Measurements from ENCODE around the gene PER2. TPM values are rescaled to one million over a fixed set of nuclear protein-coding genes. Genes with fewer than 3 reads are reported as not detected.

The PER2 gene
- total and polyA plus RNA-seq, 2 of the 13 experiments (the other 11 are each of a cell fraction or from before 2014, with no cell fraction given), result 5.1 to 9.4 TPM

GRCh38 chr2:238203094-238203972, 85.1 kb downstream of the PER2 start, which contains the start of gene ILKAP (continued):
- TF ChIP-seq ZNF800 (CRISPR knock-in tag; IDR thresholded peaks at IDR 0.05) (0 out of 2 replicates have a peak, but pooled peaks have one; percentile 32), XBP1 (CRISPR knock-in tag; IDR thresholded peaks at IDR 0.05) (no peak), ZNF775 (CRISPR knock-in tag; IDR thresholded peaks at IDR 0.05; ENCODE audit: borderline replicate concordance) (no peak), ELK4 (CRISPR knock-in tag; IDR thresholded peaks at IDR 0.05; ENCODE audit: borderline replicate concordance) (no peak), ZNF546 (CRISPR knock-in tag; conservative IDR thresholded peaks at IDR 0.05) (no peak), HNRNPL (IDR thresholded peaks at IDR 0.05; ENCODE audit: low read depth, low read length) (no peak), ZNF816 (CRISPR knock-in tag; IDR thresholded peaks at IDR 0.05; ENCODE audit: borderline replicate concordance) (no peak), KDM5A (IDR thresholded peaks at IDR 0.05; ENCODE audit: borderline replicate concordance, low read length) (no peak), YEATS2 (CRISPR knock-in tag; IDR thresholded peaks at IDR 0.05; ENCODE audit: borderline replicate concordance) (peak; percentile 71), ZNF263 (CRISPR knock-in tag; IDR thresholded peaks at IDR 0.05) (0 out of 2 replicates have a peak, but pooled peaks have one; percentile 37), SIX4 (CRISPR knock-in tag; IDR thresholded peaks at IDR 0.05) (no peak; the same call in 1 of the 2 replicates), ZSCAN30 (CRISPR knock-in tag; IDR thresholded peaks at IDR 0.05) (no peak), JDP2 (CRISPR knock-in tag; IDR thresholded peaks at IDR 0.05; ENCODE audit: borderline replicate concordance) (0 out of 2 replicates have a peak, but pooled peaks have one; percentile 39), HDAC2 (CRISPR knock-in tag; IDR thresholded peaks at IDR 0.05) (no peak), IKZF1 (IDR thresholded peaks at IDR 0.05) (no peak), ZNF740 (CRISPR knock-in tag; IDR thresholded peaks at IDR 0.05) (no peak), EEA1 (CRISPR knock-in tag; IDR thresholded peaks at IDR 0.05; ENCODE audit: borderline replicate concordance) (no peak), ZKSCAN8 (CRISPR knock-in tag; IDR thresholded peaks at IDR 0.05; ENCODE audit: borderline replicate concordance) (no peak), ZNF737 (CRISPR knock-in tag; IDR thresholded peaks at IDR 0.05; ENCODE audit: borderline replicate concordance) (0 out of 2 replicates have a peak, but pooled peaks have one; percentile 58), THYN1 (CRISPR knock-in tag; IDR thresholded peaks at IDR 0.05; ENCODE audit: borderline replicate concordance, low read depth) (no peak)
- TF ChIP-seq, protein P1, sequence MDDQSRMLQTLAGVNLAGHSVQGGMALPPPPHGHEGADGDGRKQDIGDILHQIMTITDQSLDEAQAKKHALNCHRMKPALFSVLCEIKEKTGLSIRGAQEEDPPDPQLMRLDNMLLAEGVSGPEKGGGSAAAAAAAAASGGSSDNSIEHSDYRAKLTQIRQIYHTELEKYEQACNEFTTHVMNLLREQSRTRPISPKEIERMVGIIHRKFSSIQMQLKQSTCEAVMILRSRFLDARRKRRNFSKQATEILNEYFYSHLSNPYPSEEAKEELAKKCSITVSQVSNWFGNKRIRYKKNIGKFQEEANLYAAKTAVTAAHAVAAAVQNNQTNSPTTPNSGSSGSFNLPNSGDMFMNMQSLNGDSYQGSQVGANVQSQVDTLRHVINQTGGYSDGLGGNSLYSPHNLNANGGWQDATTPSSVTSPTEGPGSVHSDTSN (CRISPR knock-in tag; IDR thresholded peaks at IDR 0.05; ENCODE audit: borderline replicate concordance), result peak; percentile 34; the same call in 1 of the 2 replicates
- TF ChIP-seq, protein P2, sequence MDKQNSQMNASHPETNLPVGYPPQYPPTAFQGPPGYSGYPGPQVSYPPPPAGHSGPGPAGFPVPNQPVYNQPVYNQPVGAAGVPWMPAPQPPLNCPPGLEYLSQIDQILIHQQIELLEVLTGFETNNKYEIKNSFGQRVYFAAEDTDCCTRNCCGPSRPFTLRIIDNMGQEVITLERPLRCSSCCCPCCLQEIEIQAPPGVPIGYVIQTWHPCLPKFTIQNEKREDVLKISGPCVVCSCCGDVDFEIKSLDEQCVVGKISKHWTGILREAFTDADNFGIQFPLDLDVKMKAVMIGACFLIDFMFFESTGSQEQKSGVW (CRISPR knock-in tag; IDR thresholded peaks at IDR 0.05; ENCODE audit: borderline replicate concordance), result no peak
- TF ChIP-seq, protein P3, sequence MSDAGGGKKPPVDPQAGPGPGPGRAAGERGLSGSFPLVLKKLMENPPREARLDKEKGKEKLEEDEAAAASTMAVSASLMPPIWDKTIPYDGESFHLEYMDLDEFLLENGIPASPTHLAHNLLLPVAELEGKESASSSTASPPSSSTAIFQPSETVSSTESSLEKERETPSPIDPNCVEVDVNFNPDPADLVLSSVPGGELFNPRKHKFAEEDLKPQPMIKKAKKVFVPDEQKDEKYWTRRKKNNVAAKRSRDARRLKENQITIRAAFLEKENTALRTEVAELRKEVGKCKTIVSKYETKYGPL (CRISPR knock-in tag; IDR thresholded peaks at IDR 0.05), result 0 out of 2 replicates have a peak, but pooled peaks have one; percentile 23
